ENCODE data around the gene AP1AR.
"Not testable (repeated sequence)": the region's sequence is repeated elsewhere in the genome, so short reads cannot be mapped to it uniquely, and the experiment has no call there.

The AP1AR gene

GRCh38 chr4:112279025-112279881 lies 47.7 kb downstream of the AP1AR start:
- DNase-seq (ENCODE audit: low read depth in 2 of 2), result no peak

- DNase-seq (ENCODE audit: low read depth in 2 of 2), result no peak
These were observed 48.3 kb downstream of the AP1AR start for GRCh38 chr4:112279882-112280315.

GRCh38 chr4:112280386-112281056 lies 48.9 kb downstream of the AP1AR start:
- DNase-seq (ENCODE audit: low read depth in 2 of 2), result no peak

- DNase-seq (ENCODE audit: low read depth in 2 of 2), result not testable (repeated sequence)
These were observed 50.4 kb downstream of the AP1AR start for GRCh38 chr4:112281895-112282398.

- no peak for DNase-seq (ENCODE audit: low read depth in 2 of 2)
These were observed 51.5 kb downstream of the AP1AR start for GRCh38 chr4:112282860-112283667.

GRCh38 chr4:112284166-112284565 lies 52.6 kb downstream of the AP1AR start:
- no peak for DNase-seq (ENCODE audit: low read depth in 2 of 2)

- no peak for DNase-seq (ENCODE audit: low read depth in 2 of 2)
These were observed 53.2 kb downstream of the AP1AR start for GRCh38 chr4:112284662-112285411.

- no peak for DNase-seq (ENCODE audit: low read depth in 2 of 2)
These were observed 55.8 kb downstream of the AP1AR start for GRCh38 chr4:112287258-112287989.

GRCh38 chr4:112288455-112288854 lies 56.9 kb downstream of the AP1AR start:
- DNase-seq (ENCODE audit: low read depth in 2 of 2), result no peak

GRCh38 chr4:112289407-112290253 lies 58.0 kb downstream of the AP1AR start:
- DNase-seq (ENCODE audit: low read depth in 2 of 2), result no peak

- no peak for DNase-seq (ENCODE audit: low read depth in 2 of 2)
These were observed 58.8 kb downstream of the AP1AR start for GRCh38 chr4:112290341-112290740.

GRCh38 chr4:112296949-112297880 lies 65.6 kb downstream of the AP1AR start, which contains the start of gene ALPK1:
ALPK1 (plus strand) TSS chr4:112297369.
- no peak for DNase-seq (ENCODE audit: low read depth in 2 of 2)

GRCh38 chr4:112299721-112300120 lies 68.1 kb downstream of the AP1AR start:
- no peak for DNase-seq (ENCODE audit: low read depth in 2 of 2)

GRCh38 chr4:112302320-112303274 lies 71.0 kb downstream of the AP1AR start:
- no peak for DNase-seq (ENCODE audit: low read depth in 2 of 2)

- not testable (repeated sequence) for DNase-seq (ENCODE audit: low read depth in 2 of 2)
These were observed 73.9 kb downstream of the AP1AR start for GRCh38 chr4:112305477-112305876.

GRCh38 chr4:112309263-112309791 lies 77.7 kb downstream of the AP1AR start:
- DNase-seq (ENCODE audit: low read depth in 2 of 2), result not testable (repeated sequence)

- no peak for DNase-seq (ENCODE audit: low read depth in 2 of 2)
These were observed 79.9 kb downstream of the AP1AR start for GRCh38 chr4:112311516-112311915.
